BE2C (cell line): ENCODE measurements around the gene GLOD5.
"Not testable (repeated sequence)": the region's sequence is repeated elsewhere in the genome, so short reads cannot be mapped to it uniquely, and the experiment has no call there.

ENCODE experiments used
- DNase-seq: peaks from one replicate; pipeline ENCODE4 v3.0.0-alpha.2; 2020
- H3K27me3 ChIP-seq: fragments of 250-450 bp; sonication (Bioruptor Pico); 2 replicates; pipeline ENCODE4 v1.5.1; 2020; ENCODE audit warnings: mild to moderate bottlenecking
- H3K36me3 ChIP-seq: fragments of 250-450 bp; sonication (Bioruptor Pico); 2 replicates; pipeline ENCODE4 v1.5.1; 2020; ENCODE audit warnings: mild to moderate bottlenecking
- H3K4me1 ChIP-seq: fragments of 250-450 bp; sonication (Bioruptor Pico); 2 replicates; pipeline ENCODE4 v1.5.1; 2020
- H3K4me3 ChIP-seq: 2 replicates; pipeline ENCODE4 v1.5.1; 2011; ENCODE audit warnings: low read depth, low read length
- H3K9me3 ChIP-seq: fragments of 250-450 bp; sonication (Bioruptor Pico); 2 replicates; pipeline ENCODE4 v1.5.1; 2020
- CTCF ChIP-seq: IDR thresholded peaks from 2 replicates; pipeline ENCODE4 v1.5.1; 2012; ENCODE audit warnings: mild to moderate bottlenecking, low read depth, low read length

The GLOD5 gene

GRCh38 chrX:48815266-48815665 is 53.7 kb downstream of the GLOD5 start:
- Histone ChIP-seq H3K27me3 (no peaks in the 10 kb centered on the region), H3K4me1 (no peaks in the 10 kb centered on the region), H3K36me3 (no peaks in the 10 kb centered on the region), H3K9me3 (no peaks in the 10 kb centered on the region), H3K4me3 (no peak overlapping the region)
- no peak for TF ChIP-seq CTCF
- DNase-seq, result no peak

- no peaks in the 10 kb centered on the region for H3K27me3 ChIP-seq
- DNase-seq, result no peak
- no peak for TF ChIP-seq CTCF
- H3K4me1 ChIP-seq, result no peaks in the 10 kb centered on the region
- no peaks in the 10 kb centered on the region for H3K36me3 ChIP-seq
- no peak overlapping the region for H3K4me3 ChIP-seq
- H3K9me3 ChIP-seq, result no peaks in the 10 kb centered on the region
These were observed 54.7 kb downstream of the GLOD5 start for GRCh38 chrX:48816014-48816810.

GRCh38 chrX:48818098-48818497 is 56.6 kb downstream of the GLOD5 start:
- no peaks in the 10 kb centered on the region for H3K4me1 ChIP-seq
- no peaks in the 10 kb centered on the region for H3K36me3 ChIP-seq
- no peak for DNase-seq
- no peak overlapping the region for H3K4me3 ChIP-seq
- TF ChIP-seq CTCF, result no peak
- no peaks in the 10 kb centered on the region for H3K9me3 ChIP-seq
- no peaks in the 10 kb centered on the region for H3K27me3 ChIP-seq

GRCh38 chrX:48818866-48819265 is 57.3 kb downstream of the GLOD5 start:
- Histone ChIP-seq H3K4me3 (no peak overlapping the region), H3K36me3 (no peaks in the 10 kb centered on the region), H3K9me3 (no peaks in the 10 kb centered on the region), H3K4me1 (no peaks in the 10 kb centered on the region), H3K27me3 (no peaks in the 10 kb centered on the region)
- DNase-seq, result no peak
- no peak for TF ChIP-seq CTCF

GRCh38 chrX:48819394-48819793 is 57.8 kb downstream of the GLOD5 start:
- DNase-seq, H3K36me3 ChIP-seq, H3K4me1 ChIP-seq, H3K27me3 ChIP-seq, H3K4me3 ChIP-seq, H3K9me3 ChIP-seq: not testable (repeated sequence)

DNA sequence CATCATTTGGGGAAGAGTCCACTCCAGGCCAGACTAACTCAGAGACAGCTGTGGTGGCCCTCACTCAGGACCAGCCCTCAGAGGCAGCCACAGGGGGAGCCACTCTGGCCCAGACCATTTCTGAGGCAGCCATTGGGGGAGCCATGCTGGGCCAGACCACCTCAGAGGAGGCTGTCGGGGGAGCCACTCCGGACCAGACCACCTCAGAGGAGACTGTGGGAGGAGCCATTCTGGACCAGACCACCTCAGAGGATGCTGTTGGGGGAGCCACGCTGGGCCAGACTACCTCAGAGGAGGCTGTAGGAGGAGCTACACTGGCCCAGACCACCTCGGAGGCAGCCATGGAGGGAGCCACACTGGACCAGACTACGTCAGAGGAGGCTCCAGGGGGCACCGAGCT is 61.5 kb downstream of the GLOD5 start:
- Histone ChIP-seq H3K9me3 (no peaks in the 10 kb centered on the region), H3K4me1 (no peaks in the 10 kb centered on the region), H3K27me3 (no peaks in the 10 kb centered on the region), H3K36me3 (no peaks in the 10 kb centered on the region), H3K4me3 (no peak overlapping the region)
- peak; percentile 16 for DNase-seq
- no peak for TF ChIP-seq CTCF
